Kidney (tissue), 14 donors: ENCODE results near the gene LSM11. TPM values are rescaled to one million over a fixed set of nuclear protein-coding genes. Genes with fewer than 3 reads are reported as not detected.

ENCODE experiments used
- DNase-seq, 5 donors: peaks; one replicate each; pipeline ENCODE4 v3.0.0-alpha.2; 2013 to 2020
- FAIRE-seq: peaks from 2 replicates; lab custom pipeline; 2012; peaks lifted over from hg19 to GRCh38; lab: Jason Lieb, UNC
- H3K27ac ChIP-seq, 2 donors: one replicate each; pipeline ENCODE4 v1.7.0; 2013; ENCODE audit warnings: low read depth in 2 of 2, low read length in 2 of 2, inconsistent platforms in 1 of 2
- H3K27me3 ChIP-seq: one replicate; pipeline ENCODE4 v1.7.1; 2013; ENCODE audit warnings: low read length, inconsistent platforms; ENCODE audit not compliant: control insufficient read depth, insufficient read depth
- H3K36me3 ChIP-seq, 3 donors: one replicate each; pipeline versions ENCODE4 v1.7.0 to v1.7.1; 2013; ENCODE audit warnings: low read length in 3 of 3, control low read depth in 1 of 3, inconsistent platforms in 1 of 3; ENCODE audit not compliant: insufficient read depth in 3 of 3, control insufficient read depth in 2 of 3
- H3K4me1 ChIP-seq, 3 donors: one replicate each; pipeline versions ENCODE4 v1.7.0 to v1.7.1; 2013; ENCODE audit warnings: low read length in 3 of 3, inconsistent platforms in 1 of 3, low read depth in 1 of 3; ENCODE audit not compliant: control insufficient read depth in 2 of 3, insufficient read depth in 2 of 3
- H3K4me3 ChIP-seq, 3 donors: one replicate each; pipeline versions ENCODE4 v1.7.0 to v1.8.1; 2013; ENCODE audit warnings: low read length in 3 of 3, control low read depth in 1 of 3, inconsistent platforms in 1 of 3
- H3K9ac ChIP-seq, 3 donors: one replicate each; pipeline versions ENCODE4 v1.7.0 to v1.7.1; 2013; ENCODE audit warnings: low read length in 3 of 3, control low read depth in 1 of 3, inconsistent platforms in 1 of 3
- H3K9me3 ChIP-seq, 3 donors: one replicate each; pipeline versions ENCODE4 v1.7.0 to v1.7.1; 2013; ENCODE audit warnings: low read length in 3 of 3, control low read depth in 1 of 3, inconsistent platforms in 1 of 3; ENCODE audit not compliant: control insufficient read depth in 2 of 3, insufficient read depth in 1 of 3
- intact Hi-C: fragments of 100-400 bp; cut with DNase I; formaldehyde crosslinking; loops from one replicate; pipeline ENCODE4 v1.11.1; 2022
- polyA plus RNA-seq: library from polyadenylated mRNA; stranded (reverse); fragments of 350-450 nt; fragmentation: Illumina TruSeq; extraction: RNeasy Lipid Tissue Mini Kit (QIAGEN cat#74804); gene quantifications from one replicate; pipeline ENCODE4 v1.2.3, GENCODE V29; 2014; ENCODE audit warnings: low read depth, low replicate concordance; ENCODE audit not compliant: insufficient read depth
- total RNA-seq: library from RNA; stranded (reverse); fragmentation: NEBNext Ultra II Directional; extraction: Animal tissue kit (Norgen Biotek cat#: 25700); gene quantifications from one replicate; pipeline ENCODE4 v1.2.1, GENCODE V29; 2021
- TF ChIP-seq, protein P1 (sequence below): IDR thresholded peaks from 3 replicates; pipeline ENCODE4 v1.5.1; 2012; ENCODE audit warnings: mild to moderate bottlenecking, moderate library complexity, borderline replicate concordance; ENCODE audit not compliant: insufficient read depth; ENCODE audit errors: extremely low read depth
- donor health status: control.
- donor health status: control.
- donor health status: control.
- donor health status: control.
- donor health status: control.
- donor health status: DM: yes; HTN: yes; CAD: no.
- donor health status: Normal renal cell carcinoma (clear cell type).

LSM11 gene
- total and polyA plus RNA-seq, 2 donors from 2014 or later, result 0.97 to 2.8 TPM

DNA sequence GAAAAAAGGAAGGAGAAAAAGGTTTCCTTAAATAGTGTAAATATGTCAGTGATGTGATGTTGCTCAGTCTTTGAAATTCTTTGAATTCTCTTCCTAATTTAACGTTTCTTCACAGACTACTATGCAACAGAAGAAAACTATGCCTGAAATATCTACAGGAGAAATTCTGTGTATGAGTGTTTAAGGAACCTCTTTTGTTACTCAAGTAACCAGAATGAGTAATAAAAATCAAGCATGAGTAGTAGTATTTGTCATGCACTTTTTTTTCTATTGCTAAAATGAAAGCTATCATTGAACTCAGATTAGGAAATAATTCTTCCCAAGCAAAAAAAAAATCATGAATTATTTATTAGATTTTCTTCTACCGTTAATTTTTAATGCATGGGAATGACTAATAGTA lies 32.6 kb upstream of the LSM11 start:
- FAIRE-seq (no peak), DNase-seq (no peak)
- Histone ChIP-seq H3K36me3 (no peaks in the 10 kb centered on the region), H3K4me1 (no peaks in the 10 kb centered on the region), H3K9ac (no peak overlapping the region), H3K4me3 (no peak overlapping the region), H3K27me3 (no peaks in the 10 kb centered on the region), H3K27ac (no peak overlapping the region), H3K9me3 (no peaks in the 10 kb centered on the region)
- intact Hi-C loops, result loop anchor here (10.0 kb wide), 1 partner anchor 276 kb away; no protein-coding TSS in a partner anchor
- TF ChIP-seq, protein P1, sequence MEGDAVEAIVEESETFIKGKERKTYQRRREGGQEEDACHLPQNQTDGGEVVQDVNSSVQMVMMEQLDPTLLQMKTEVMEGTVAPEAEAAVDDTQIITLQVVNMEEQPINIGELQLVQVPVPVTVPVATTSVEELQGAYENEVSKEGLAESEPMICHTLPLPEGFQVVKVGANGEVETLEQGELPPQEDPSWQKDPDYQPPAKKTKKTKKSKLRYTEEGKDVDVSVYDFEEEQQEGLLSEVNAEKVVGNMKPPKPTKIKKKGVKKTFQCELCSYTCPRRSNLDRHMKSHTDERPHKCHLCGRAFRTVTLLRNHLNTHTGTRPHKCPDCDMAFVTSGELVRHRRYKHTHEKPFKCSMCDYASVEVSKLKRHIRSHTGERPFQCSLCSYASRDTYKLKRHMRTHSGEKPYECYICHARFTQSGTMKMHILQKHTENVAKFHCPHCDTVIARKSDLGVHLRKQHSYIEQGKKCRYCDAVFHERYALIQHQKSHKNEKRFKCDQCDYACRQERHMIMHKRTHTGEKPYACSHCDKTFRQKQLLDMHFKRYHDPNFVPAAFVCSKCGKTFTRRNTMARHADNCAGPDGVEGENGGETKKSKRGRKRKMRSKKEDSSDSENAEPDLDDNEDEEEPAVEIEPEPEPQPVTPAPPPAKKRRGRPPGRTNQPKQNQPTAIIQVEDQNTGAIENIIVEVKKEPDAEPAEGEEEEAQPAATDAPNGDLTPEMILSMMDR, result no peak

DNA sequence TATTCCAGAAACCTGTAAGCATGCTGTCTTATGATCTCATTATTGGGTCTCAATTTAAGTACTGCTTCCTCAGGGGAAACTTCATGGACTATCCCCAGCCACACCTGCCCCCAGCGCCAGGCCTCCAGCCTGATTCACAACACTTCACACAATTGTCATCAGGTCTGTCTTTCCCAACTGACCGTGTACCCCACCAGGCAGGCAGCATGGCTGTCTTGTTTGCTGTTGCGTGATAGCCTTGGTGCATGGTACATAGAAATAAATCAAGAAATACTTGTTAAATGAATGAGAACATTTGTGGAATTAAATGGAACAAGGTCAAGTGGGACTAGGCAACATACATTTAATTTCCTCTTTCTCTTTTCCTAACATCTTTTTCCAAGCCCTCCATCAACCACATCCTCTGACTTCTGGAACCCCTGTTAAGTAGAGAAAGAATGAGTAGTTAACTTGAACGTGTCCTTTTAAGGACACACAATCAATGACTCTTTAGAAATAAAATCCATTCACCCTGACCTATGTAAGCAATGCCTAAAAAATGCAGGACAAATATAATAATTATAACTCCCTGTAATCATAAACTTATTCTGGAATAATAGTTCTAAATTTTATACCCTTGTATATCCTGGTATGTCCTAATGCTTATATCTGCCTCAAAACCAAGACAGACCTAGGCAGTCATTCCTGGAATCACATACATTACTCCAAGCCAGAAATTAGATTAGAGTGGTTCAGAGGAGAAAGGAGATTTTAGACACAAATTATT lies 29.5 kb upstream of the LSM11 start:
- Histone ChIP-seq H3K27me3 (no peaks in the 10 kb centered on the region), H3K9me3 (no peaks in the 10 kb centered on the region), H3K27ac (no peak overlapping the region), H3K9ac (no peak overlapping the region), H3K36me3 (no peaks in the 10 kb centered on the region), H3K4me1 (peaks cover 0 to 2% (median 0%) of the 10 kb centered on the region in 3 donors), H3K4me3 (no peak overlapping the region)
- intact Hi-C loops, result loop anchor here (10.0 kb wide), 1 partner anchor 279 kb away; no protein-coding TSS in a partner anchor
- DNase-seq (no peak), FAIRE-seq (no peak)
- TF ChIP-seq, protein P1, result no peak

DNA sequence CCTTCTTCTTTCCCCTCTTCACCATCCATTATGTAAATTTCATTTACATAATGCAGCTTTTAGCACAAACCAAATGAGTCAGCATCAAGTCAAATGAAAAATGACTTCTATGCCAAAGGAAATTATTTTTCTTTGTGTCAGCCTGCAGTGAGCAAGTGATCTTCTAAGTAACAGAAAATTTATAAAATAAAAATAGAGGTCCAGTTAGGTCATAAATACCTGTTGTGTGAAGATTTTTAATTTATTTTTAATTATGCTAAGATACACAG lies 29.0 kb upstream of the LSM11 start:
- Histone ChIP-seq H3K4me1 (peaks cover 0 to 2% (median 0%) of the 10 kb centered on the region in 3 donors), H3K27me3 (no peaks in the 10 kb centered on the region), H3K9ac (no peak overlapping the region), H3K36me3 (no peaks in the 10 kb centered on the region), H3K4me3 (no peak overlapping the region), H3K9me3 (no peaks in the 10 kb centered on the region), H3K27ac (no peak overlapping the region)
- intact Hi-C loops, result loop anchor here (10.0 kb wide), 1 partner anchor 280 kb away; no protein-coding TSS in a partner anchor
- TF ChIP-seq, protein P1, result no peak
- no peak for FAIRE-seq
- DNase-seq, result no peak
